Testis (tissue), 2 donors: Measurements from ENCODE around the gene DMRT2.

Source experiments
- CTCF ChIP-seq, 3 experiments: fragments of 450-650 bp in 2 of 3; fragments of 200-600 bp in 1 of 3; sonication (generic) in 1 of 3; IDR thresholded peaks; one replicate each; pipeline ENCODE4 v1.5.1; 2016 to 2019; ENCODE audit warnings: antibody characterized with exemption in 3 of 3, mild to moderate bottlenecking in 2 of 3, moderate library complexity in 1 of 3
- POLR2A ChIP-seq: fragments of 450-650 bp; IDR thresholded peaks from one replicate; pipeline ENCODE4 v1.6.1; 2017; ENCODE audit warnings: antibody characterized with exemption, mild to moderate bottlenecking, moderate library complexity

GRCh38 chr9:1025131-1025530, 25.0 kb upstream of the DMRT2 start:
- TF ChIP-seq CTCF (IDR thresholded peaks at IDR 0.05), result no peak
- no peak for TF ChIP-seq POLR2A
